ENCODE data around the gene SRRD.
"Not testable (repeated sequence)": the region's sequence is repeated elsewhere in the genome, so short reads cannot be mapped to it uniquely, and the experiment has no call there.

SRRD gene

DNA sequence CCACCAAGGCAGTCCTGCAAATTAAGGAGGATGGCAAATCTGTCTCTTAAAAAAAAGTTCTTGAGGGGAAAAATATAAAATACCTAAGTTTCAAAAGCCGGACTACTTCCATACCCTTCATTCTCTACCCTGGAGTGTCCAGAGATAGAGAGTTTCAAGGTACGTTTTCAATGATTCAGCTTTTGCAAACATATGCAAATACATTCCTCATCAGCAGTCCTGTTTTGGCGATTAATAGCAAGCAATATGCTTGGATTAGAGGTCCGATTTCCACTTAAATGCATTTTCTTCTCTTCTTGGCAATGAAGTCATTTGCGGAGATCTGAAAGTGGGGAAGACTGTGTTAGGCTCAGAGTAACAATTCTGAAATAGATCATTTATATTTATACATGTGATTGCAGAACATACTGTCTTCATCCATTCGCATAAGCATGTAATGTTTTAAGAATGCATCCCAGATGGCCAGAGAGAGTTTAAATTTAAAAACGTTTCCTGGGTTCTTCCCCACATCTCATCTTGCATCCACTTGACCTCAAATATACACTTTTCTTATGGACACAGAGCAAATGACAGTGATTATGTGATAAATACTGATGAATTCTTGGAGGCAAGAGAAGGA is 42.4 kb downstream of the SRRD start:
- no peak for DNase-seq

DNA sequence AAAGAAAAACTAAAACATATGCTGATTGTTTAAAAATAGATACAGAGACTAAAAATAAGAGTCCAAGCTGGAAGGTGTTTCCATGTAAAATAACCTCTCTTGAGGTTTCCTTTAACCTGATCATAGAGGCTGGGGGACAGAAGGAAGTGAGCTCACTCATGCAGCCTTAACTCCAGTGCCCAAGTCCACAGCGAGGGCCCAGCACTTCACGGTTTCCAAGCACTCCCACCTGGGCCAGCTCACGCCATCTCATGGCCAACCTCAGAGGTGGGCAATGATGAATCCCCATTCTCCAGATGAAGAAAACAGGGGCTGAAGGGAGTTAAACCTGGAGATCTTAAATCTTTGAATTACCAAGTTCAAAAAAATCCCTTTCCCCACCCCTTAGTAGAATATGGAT is 43.5 kb downstream of the SRRD start:
- DNase-seq = no peak

DNA sequence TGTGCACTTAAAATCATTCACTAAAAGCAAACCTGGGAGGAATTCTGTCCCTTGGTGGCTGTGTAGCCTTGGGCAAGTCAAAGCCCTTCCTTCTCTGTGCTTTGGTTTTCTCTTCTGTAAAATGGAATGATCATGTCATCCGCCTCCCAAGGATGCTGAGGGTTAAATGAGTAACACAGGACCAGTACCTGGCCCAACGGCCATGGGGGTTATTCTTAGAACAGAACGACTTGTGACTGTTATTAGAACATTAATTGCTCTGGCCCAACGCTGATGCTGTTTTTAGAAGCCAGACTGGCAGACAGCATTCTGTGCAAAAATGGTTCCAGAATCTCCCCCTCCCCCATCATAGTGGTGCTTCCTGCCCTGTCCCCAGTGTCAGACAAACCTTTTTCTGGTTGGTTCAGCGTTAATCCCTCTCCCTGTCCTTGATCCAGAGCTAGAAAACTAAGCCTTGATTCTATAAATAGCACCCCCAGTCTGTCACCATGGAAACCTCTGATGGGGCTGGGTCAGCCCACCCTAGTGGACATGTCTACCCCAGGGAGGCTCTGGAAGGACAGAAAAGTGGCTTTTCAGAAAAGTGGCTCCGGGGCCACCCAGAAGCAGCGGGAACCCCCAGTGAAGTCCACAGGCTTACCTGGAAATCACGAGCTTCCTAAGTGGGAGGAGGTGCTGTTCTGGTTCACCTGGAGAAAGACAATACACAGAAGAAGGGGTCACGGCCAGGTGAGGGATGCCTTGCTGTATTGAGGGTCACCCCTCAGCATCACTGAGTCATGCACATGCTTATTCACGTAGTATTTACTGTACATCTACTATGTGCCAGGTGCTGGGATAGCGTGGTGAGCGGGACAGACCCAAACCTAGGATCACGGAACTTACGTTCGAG is 44.1 kb downstream of the SRRD start:
- DNase-seq = no peak

DNA sequence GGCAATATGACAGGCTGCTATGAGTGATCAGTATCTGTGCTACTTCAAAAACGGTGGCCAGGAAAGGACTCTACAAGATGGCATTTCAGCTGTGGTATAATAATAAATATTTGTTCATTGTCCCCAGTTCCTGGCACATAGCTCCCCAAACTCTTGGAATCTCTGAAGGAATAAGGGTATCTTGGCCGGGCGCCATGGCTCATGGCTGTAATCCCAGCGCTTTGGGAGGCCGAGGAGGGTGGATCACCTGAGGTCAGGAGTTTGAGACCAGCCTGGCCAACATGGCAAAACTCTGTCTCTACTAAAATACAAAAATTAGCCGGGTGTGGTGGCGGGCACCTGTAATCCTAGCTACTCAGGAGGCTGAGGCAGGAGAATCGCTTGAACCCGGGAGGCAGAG is 44.8 kb downstream of the SRRD start:
- not testable (repeated sequence) for DNase-seq

DNA sequence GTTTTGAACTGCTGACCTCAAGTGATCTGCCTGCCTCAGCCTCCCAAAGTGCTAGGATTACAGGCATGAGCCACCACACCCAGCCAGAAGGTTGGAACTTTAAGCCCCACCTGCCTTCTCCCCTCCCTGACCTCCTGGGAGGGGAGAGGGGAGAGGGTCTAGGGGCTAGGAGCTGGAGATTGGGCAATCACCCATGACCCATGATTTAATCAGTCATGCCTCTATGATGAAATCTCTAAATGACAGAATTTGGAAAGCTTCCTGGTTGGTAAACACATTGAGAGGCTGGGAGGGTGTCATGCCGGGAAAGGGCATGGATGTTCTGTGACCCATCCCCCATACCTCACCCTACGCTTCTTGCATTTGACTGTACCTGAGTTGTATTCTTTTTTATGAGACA is 45.7 kb downstream of the SRRD start:
- DNase-seq = no peak

DNA sequence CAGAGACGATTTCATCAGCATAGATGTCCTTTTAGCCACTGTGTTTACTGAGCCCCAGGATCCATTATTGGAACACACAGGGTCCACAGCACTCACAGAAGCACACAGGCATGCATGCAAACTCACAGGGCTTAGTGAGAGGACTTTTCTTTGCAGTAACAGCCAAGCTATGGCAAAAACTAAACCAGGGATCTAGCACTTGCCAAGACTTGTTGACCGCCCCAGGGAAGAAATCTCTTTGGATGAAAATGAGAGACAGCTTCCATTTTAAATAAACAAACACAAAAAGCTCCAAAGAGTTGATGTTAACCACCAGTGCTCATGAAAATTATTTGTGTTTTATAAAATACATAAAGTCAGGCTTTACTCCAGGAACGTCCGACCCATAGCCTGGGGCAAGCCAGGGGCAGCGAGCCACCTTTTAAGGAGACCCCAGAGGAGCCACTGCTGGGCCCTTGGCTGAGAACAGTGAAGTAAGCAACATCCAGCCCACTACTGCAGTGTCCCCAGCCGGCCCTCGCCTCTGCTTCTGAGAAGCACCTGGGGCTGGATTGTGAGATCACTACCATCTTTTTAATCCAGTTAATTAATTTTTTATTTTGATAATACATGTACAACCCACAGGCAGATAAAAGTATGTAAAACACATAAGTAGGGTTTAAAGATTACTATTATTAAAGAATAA is 50.6 kb downstream of the SRRD start:
- DNase-seq = no peak

DNA sequence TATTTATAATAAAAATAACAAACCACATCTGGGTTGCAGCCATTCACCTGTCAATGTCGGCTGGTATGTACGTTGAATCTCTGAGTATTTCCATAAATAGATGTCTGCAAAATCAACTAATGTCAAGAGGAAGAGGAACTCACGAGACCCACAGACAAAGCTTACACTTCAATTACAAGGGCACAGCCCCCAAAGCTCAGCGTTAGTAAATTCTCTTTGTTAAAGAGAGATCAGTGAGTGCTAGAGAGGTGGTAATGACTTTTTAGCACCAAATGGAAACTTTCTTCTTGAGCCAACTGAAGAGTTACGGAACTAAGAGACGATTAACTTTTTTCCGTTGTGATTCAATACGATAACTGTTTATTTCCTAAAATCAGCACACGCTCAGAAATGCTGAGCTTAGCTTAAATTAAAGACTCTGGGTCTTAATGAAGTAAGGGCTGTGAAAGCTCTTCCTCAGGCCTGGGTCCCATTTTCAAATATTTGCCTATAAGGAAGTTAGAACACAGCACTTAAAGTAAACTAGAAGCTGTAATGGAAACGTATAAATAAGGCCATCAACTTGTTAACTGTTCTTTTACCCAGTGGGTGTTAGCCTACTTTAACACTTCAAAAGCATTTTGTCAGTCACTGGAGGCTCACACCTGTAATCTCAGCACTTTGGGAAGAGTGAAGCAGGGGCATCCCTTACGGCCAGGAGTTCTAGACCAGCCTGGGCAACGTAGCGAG is 51.4 kb downstream of the SRRD start:
- no peak for DNase-seq

DNA sequence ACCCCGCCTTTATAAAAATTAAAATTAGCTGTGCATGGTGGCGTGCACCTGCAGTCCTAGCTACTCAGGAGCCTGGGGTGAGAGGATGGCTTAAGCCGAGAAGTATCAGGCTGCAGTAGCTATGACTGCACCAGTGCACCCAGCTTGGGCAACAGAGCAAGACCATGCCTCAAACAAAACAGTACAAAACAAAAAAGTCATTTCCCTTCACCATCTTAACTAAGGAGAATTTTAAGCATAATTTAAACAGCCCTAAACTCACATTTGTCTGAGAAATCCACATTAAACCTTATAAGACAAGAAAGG is 51.9 kb downstream of the SRRD start:
- no peak for DNase-seq

DNA sequence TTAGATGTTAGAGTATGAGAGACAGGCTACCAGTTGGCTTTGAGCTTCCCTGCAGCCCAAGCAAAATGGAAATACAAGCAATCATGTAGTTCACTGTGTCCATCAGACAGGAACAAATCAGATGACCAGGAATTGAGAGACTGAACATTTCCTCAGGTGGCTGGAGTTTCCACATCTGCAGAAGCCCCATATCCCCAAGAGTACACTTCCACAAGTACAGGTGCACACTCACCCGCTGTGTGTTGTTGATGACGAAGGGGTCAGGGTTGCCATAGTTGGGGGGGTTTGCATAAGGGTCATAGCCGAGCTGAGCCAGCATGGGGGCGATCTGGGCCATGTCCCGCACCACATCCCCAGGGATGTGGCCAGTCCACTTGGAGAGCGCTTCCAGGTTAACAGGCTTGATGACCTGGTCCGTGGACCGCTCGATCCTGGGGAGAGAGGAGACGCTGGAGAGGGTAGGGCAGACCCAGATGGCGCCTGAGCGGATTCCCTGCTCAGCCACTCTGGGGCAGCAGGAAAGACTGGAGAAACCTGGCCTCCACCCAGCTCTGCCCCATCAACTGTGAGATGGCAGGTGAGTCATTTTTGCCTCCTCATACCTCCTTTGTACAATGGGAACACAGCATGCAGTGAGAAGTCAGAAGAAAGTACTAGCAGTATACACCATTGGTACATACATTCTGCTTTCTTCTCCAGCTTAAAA is 52.5 kb downstream of the SRRD start:
- DNase-seq = no peak

DNA sequence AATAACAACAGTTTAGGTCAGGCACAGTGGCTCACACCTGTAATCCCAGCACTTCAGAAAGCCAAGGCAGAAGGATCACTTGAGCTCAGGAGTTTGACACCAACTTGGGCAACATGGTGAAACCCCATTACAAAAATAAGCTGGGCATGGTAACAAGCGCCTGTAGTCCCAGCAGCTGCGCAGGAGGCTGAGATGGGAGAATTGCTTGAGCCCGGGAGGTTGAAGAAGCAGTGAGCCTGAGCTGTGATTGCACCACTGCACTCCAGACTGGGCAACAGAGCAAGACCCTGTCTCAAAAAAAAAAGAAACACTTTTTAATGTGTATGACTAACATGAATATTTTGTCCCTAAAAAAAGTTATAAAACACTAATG is 53.1 kb downstream of the SRRD start:
- no peak for DNase-seq

DNA sequence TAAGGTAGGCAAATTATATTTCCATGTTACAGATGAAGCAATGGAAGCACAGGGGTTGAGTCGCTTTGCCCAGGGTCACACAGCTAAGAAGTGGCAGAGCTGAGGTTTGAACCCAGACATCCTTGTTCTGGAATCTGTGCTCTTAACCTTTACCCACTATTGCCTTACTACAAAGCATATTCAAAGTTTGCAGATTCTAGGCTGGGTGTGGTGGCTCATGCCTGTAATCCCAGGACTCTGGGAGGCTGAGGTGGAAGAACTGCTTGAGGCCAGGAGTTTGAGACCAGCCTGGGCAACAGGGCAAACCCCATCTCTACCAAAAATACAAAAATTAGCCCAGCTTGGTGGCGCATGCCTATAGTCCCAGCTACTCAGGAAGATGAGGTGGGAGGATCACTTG is 56.4 kb downstream of the SRRD start:
- no peak for DNase-seq

DNA sequence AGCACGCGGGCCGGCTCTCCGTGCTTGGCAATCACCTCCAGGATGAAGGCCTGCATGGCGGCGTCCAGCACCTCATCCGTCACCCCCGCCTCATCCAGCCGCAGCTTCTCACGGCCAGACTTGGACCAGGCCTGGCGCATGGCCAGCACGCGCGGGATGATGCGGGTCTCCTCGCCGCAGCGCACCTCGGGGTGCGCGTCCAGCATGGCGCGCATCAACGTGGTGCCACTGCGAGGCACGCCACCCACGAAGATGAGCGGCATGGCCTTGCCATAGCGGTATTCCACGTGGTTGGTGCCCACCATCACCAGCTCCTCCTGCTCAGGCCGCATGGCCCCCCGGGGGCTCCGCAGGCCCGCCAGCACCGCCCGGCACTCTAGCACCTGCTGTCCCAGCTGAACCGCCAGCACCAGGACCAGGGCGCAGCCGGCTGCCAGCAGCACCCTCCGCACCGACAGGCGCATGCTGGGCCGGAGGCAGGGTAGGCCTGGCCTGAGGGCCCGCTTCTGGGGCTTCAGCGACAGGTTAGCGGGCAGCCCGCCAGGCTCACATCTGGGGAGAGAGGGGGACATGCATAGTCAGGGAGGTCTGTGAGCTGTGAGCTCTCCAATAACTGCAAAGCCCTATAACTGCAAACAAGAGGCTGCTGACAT is 57.6 kb downstream of the SRRD start:
- no peak for DNase-seq

DNA sequence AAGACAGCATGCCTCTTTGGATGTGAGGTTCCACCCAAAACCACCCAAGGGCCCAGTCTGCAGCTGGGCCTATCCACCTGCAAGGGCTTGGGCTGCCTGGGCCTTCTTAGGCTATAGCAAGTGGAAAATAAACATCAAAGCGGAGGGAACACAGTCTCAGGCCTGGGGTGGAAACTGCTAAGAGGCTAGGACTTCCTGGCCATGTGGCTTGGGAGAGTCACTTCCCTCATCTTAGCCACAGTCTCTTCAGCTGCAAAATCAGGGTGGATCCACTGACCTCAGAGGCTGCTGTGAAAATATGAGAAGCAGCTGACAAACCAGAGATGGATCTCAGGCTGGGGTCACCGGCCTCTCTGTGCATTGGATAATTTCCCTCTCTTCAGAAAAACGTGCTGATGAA is 59.2 kb downstream of the SRRD start:
- DNase-seq = no peak

Measured in NCI-H1436 treated with DMSO at 0.1 percent for 48 hours (cell line).